ENCODE results near the gene DYNC1H1. TPM values are rescaled to one million over a fixed set of nuclear protein-coding genes. Genes with fewer than 3 reads are reported as not detected.
A peak's percentile ranks its signal among the peaks of the same experiment; 100 is the strongest.

DYNC1H1 gene
- total RNA-seq, 1 experiment from 2014 or later: 833 TPM

DNA sequence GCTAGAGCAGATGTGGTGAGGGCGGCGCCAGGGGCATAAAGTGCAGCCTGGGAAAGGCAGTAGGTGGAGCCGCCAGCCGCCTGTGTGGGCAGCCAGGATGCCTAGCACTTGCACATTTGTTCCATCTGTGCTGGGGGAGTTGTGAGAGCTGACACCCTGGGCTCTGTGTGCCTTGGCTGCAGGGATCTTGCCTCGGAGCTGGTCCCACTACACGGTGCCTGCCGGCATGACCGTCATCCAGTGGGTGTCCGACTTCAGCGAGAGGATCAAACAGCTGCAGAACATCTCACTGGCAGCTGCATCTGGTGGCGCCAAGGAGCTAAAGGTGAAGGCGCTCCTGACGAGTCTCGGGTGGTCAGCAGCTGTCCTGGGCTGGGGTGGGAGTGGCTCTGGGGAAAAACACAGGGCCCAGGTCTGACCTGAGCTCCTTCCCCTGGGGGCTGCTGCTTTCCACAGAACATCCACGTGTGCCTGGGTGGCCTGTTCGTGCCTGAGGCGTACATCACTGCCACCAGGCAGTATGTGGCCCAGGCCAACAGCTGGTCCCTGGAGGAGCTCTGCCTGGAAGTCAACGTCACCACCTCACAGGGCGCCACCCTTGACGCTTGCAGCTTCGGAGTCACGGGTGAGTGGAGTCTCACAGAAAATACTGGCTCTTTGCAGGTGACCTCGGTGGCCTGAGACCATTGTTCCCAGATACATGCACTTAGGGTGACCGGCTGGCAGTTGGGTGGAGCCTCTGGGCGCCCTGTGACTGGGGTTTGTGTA, 85.1 kb downstream of the DYNC1H1 start:
- BruUV-seq (replicated peaks): no TSS peak
- Histone ChIP-seq H3K4me1 (ENCODE audit: insufficient read depth, low read length, poor library complexity, severe bottlenecking) (no peaks in the 10 kb centered on the region), H3K4me3 (ENCODE audit: low read depth, low read length, poor library complexity, severe bottlenecking) (no peak overlapping the region), H3K36me3 (ENCODE audit: insufficient read depth, low read length, poor library complexity, severe bottlenecking) (peaks cover 83% of the 10 kb centered on the region), H3K9me3 (ENCODE audit: low read depth, low read length, poor library complexity, severe bottlenecking) (no peaks in the 10 kb centered on the region), H3K27me3 (replicated peaks; ENCODE audit: insufficient read depth, low read depth, low read length, poor library complexity) (no peaks in the 10 kb centered on the region), H3K27ac (ENCODE audit: low read depth, low read length, poor library complexity, severe bottlenecking) (no peak overlapping the region)
- CTCF ChIA-PET: no interaction called here
- no peak for TF ChIP-seq EZH2 (IDR thresholded peaks at IDR 0.05; ENCODE audit: borderline replicate concordance, low read depth, low read length, poor library complexity, severe bottlenecking)
- TF ChIP-seq, protein P1, sequence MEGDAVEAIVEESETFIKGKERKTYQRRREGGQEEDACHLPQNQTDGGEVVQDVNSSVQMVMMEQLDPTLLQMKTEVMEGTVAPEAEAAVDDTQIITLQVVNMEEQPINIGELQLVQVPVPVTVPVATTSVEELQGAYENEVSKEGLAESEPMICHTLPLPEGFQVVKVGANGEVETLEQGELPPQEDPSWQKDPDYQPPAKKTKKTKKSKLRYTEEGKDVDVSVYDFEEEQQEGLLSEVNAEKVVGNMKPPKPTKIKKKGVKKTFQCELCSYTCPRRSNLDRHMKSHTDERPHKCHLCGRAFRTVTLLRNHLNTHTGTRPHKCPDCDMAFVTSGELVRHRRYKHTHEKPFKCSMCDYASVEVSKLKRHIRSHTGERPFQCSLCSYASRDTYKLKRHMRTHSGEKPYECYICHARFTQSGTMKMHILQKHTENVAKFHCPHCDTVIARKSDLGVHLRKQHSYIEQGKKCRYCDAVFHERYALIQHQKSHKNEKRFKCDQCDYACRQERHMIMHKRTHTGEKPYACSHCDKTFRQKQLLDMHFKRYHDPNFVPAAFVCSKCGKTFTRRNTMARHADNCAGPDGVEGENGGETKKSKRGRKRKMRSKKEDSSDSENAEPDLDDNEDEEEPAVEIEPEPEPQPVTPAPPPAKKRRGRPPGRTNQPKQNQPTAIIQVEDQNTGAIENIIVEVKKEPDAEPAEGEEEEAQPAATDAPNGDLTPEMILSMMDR (conservative IDR thresholded peaks at IDR 0.05; ENCODE audit: low read depth, low read length): no peak
- POLR2A ChIA-PET (ENCODE audit: low non-redundant PET): no interaction called here
- intact Hi-C loops (cut with micrococcal nuclease; ENCODE audit: unreplicated experiment): no loop called here
- DNase-seq (ENCODE audit: low spot score): no peak

DNA sequence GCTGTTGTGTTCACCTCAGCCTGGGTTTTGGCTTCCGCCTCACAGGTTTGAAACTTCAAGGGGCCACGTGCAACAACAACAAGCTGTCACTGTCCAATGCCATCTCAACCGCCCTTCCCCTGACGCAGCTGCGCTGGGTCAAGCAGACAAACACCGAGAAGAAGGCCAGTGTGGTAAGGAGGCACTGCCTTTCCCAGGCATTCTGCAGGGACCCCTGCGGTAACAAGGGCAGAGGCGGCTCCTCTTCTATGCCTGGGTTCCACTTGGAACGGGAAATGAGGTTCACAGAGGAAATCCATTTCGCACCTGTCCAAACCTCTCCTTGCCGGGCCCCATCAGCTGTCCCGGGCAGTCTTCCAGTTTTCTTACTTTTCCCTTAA, 85.6 kb downstream of the DYNC1H1 start:
- no peak for DNase-seq (ENCODE audit: low spot score)
- H3K36me3 ChIP-seq (ENCODE audit: insufficient read depth, low read length, poor library complexity, severe bottlenecking): peaks cover 81% of the 10 kb centered on the region
- ChIA-PET CTCF (interaction anchor here (1.3 kb wide), 1 partner anchor 13 kb away, joined by 6 read pairs; no protein-coding TSS in a partner anchor), POLR2A (ENCODE audit: low non-redundant PET) (no interaction called here)
- TF ChIP-seq EZH2 (IDR thresholded peaks at IDR 0.05; ENCODE audit: borderline replicate concordance, low read depth, low read length, poor library complexity, severe bottlenecking): no peak
- TF ChIP-seq, protein P1 (conservative IDR thresholded peaks at IDR 0.05; ENCODE audit: low read depth, low read length): no peak
- intact Hi-C loops (cut with micrococcal nuclease; ENCODE audit: unreplicated experiment): no loop called here
- no peaks in the 10 kb centered on the region for H3K4me1 ChIP-seq (ENCODE audit: insufficient read depth, low read length, poor library complexity, severe bottlenecking)
- no TSS peak for BruUV-seq (replicated peaks)
- no peak overlapping the region for H3K27ac ChIP-seq (ENCODE audit: low read depth, low read length, poor library complexity, severe bottlenecking)
- no peaks in the 10 kb centered on the region for H3K27me3 ChIP-seq (replicated peaks; ENCODE audit: insufficient read depth, low read depth, low read length, poor library complexity)
- no peaks in the 10 kb centered on the region for H3K9me3 ChIP-seq (ENCODE audit: low read depth, low read length, poor library complexity, severe bottlenecking)
- no peak overlapping the region for H3K4me3 ChIP-seq (ENCODE audit: low read depth, low read length, poor library complexity, severe bottlenecking)

DNA sequence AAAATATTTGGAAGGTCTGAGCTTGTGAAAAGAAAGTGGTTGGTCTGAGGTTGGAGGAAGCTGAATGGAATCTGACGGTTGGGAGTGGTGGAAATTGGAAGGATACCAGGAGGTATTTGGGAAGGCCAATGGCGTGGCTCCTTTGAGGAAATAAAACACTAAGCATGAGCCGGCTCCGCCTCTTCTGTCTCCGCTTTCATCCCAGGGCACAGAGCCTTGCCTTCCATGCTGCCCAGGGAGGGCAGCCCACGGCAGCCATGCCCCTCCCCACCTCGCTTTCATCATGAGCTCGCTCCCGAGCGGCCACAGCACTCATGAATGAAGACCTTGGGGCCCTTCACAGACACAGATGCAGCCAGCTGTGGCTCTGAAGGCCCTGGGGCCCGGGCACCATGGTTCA, 86.3 kb downstream of the DYNC1H1 start:
- peaks cover 80% of the 10 kb centered on the region for H3K36me3 ChIP-seq (ENCODE audit: insufficient read depth, low read length, poor library complexity, severe bottlenecking)
- BruUV-seq (replicated peaks): no TSS peak
- peak; percentile 54 for DNase-seq (ENCODE audit: low spot score)

More for the DNA sequence above, 86.3 kb downstream of the DYNC1H1 start:
- CTCF ChIA-PET: interaction anchor here (0.7 to 1.3 kb wide), 2 partner anchors 12 to 344 kb away, joined by 3 to 6 read pairs; no protein-coding TSS in a partner anchor
- Histone ChIP-seq H3K27ac (ENCODE audit: low read depth, low read length, poor library complexity, severe bottlenecking) (no peak overlapping the region), H3K4me1 (ENCODE audit: insufficient read depth, low read length, poor library complexity, severe bottlenecking) (no peaks in the 10 kb centered on the region), H3K9me3 (ENCODE audit: low read depth, low read length, poor library complexity, severe bottlenecking) (no peaks in the 10 kb centered on the region), H3K27me3 (replicated peaks; ENCODE audit: insufficient read depth, low read depth, low read length, poor library complexity) (no peaks in the 10 kb centered on the region), H3K4me3 (ENCODE audit: low read depth, low read length, poor library complexity, severe bottlenecking) (no peak overlapping the region)
- POLR2A ChIA-PET (ENCODE audit: low non-redundant PET): no interaction called here
- intact Hi-C loops (cut with micrococcal nuclease; ENCODE audit: unreplicated experiment): no loop called here
- no peak for TF ChIP-seq EZH2 (IDR thresholded peaks at IDR 0.05; ENCODE audit: borderline replicate concordance, low read depth, low read length, poor library complexity, severe bottlenecking)
